Activated CD4-positive, alpha-beta T cell treated with anti-CD3 and anti-CD28 coated beads, Interleukin-2, amount 50 U/mL, for 1 hour (primary cell): ENCODE data around the gene PRKCZ.
"Not testable (repeated sequence)": the region's sequence is repeated elsewhere in the genome, so short reads cannot be mapped to it uniquely, and the experiment has no call there.

ENCODE experiments used
- DNase-seq: peaks from one replicate; pipeline ENCODE4 v3.0.0-alpha.2; 2020

PRKCZ gene

GRCh38 chr1:2104621-2105427, 54.6 kb downstream of the PRKCZ start:
- no peak for DNase-seq

GRCh38 chr1:2105781-2106524, 55.7 kb downstream of the PRKCZ start:
- no peak for DNase-seq

GRCh38 chr1:2106659-2107405, 56.6 kb downstream of the PRKCZ start:
- no peak for DNase-seq

- DNase-seq: no peak
These were observed 57.5 kb downstream of the PRKCZ start for GRCh38 chr1:2107586-2108212.

- no peak for DNase-seq
These were observed 58.1 kb downstream of the PRKCZ start for GRCh38 chr1:2108213-2108876.

GRCh38 chr1:2108877-2109580, 58.8 kb downstream of the PRKCZ start:
- no peak for DNase-seq

- no peak for DNase-seq
These were observed 59.4 kb downstream of the PRKCZ start for GRCh38 chr1:2109581-2110021.

- DNase-seq: no peak
These were observed 60.1 kb downstream of the PRKCZ start for GRCh38 chr1:2110191-2110737.

GRCh38 chr1:2110738-2111673, 60.8 kb downstream of the PRKCZ start:
- DNase-seq: no peak

- DNase-seq: no peak
These were observed 61.4 kb downstream of the PRKCZ start for GRCh38 chr1:2111674-2112035.

GRCh38 chr1:2112280-2112701, 62.1 kb downstream of the PRKCZ start:
- no peak for DNase-seq

GRCh38 chr1:2113620-2114135, 63.5 kb downstream of the PRKCZ start:
- DNase-seq: no peak

GRCh38 chr1:2114635-2115007, 64.4 kb downstream of the PRKCZ start:
- DNase-seq: not testable (repeated sequence)

GRCh38 chr1:2115008-2115641, 64.9 kb downstream of the PRKCZ start:
- no peak for DNase-seq

- DNase-seq: no peak
These were observed 65.6 kb downstream of the PRKCZ start for GRCh38 chr1:2115702-2116341.

GRCh38 chr1:2119886-2120285, 69.7 kb downstream of the PRKCZ start:
- DNase-seq: no peak

GRCh38 chr1:2121101-2121691, 71.0 kb downstream of the PRKCZ start:
- no peak for DNase-seq

GRCh38 chr1:2121794-2122193, 71.6 kb downstream of the PRKCZ start:
- DNase-seq: not testable (repeated sequence)
